Right kidney (tissue), 1 donor: ENCODE results near the gene P2RY6.

Experiments
- DNase-seq: peaks from one replicate; pipeline ENCODE4 v3.0.0-alpha.2; 2016

P2RY6 gene

GRCh38 chr11:73277467-73277866 is 5.3 kb downstream of the P2RY6 start:
- no peak for DNase-seq

GRCh38 chr11:73280626-73281025 is 8.5 kb downstream of the P2RY6 start:
- DNase-seq = no peak

- no peak for DNase-seq
Observed at GRCh38 chr11:73281201-73281741, 9.1 kb downstream of the P2RY6 start.

GRCh38 chr11:73281796-73282660 is 9.9 kb downstream of the P2RY6 start:
- DNase-seq = no peak

GRCh38 chr11:73283276-73284000 is 11.3 kb downstream of the P2RY6 start:
- DNase-seq = no peak

- no peak for DNase-seq
Observed at GRCh38 chr11:73284106-73284505, 12.0 kb downstream of the P2RY6 start.

GRCh38 chr11:73285721-73286120 is 13.6 kb downstream of the P2RY6 start:
- no peak for DNase-seq

- no peak for DNase-seq
Observed at GRCh38 chr11:73286240-73286810, 14.2 kb downstream of the P2RY6 start.

- DNase-seq = no peak
Observed at GRCh38 chr11:73287400-73288101, 15.4 kb downstream of the P2RY6 start.

GRCh38 chr11:73288192-73288872 is 16.2 kb downstream of the P2RY6 start:
- no peak for DNase-seq

GRCh38 chr11:73288873-73289707 is 17.0 kb downstream of the P2RY6 start:
- peak; percentile 76 for DNase-seq

- DNase-seq = no peak
Observed at GRCh38 chr11:73290536-73290935, 18.4 kb downstream of the P2RY6 start.

GRCh38 chr11:73291196-73291595 is 19.1 kb downstream of the P2RY6 start:
- DNase-seq = no peak

- no peak for DNase-seq
Observed at GRCh38 chr11:73291781-73292524, 19.8 kb downstream of the P2RY6 start.

- DNase-seq = no peak
Observed at GRCh38 chr11:73292525-73292894, 20.4 kb downstream of the P2RY6 start.

GRCh38 chr11:73293356-73293936 is 21.3 kb downstream of the P2RY6 start:
- no peak for DNase-seq

GRCh38 chr11:73294604-73295003 is 22.5 kb downstream of the P2RY6 start:
- DNase-seq = no peak

- DNase-seq = peak; percentile 61
Observed at GRCh38 chr11:73295241-73295995, 23.3 kb downstream of the P2RY6 start.

GRCh38 chr11:73295996-73296318 is 23.8 kb downstream of the P2RY6 start:
- no peak for DNase-seq
